Testis (tissue), 3 donors: ENCODE results near the gene SPSB3. TPM values are rescaled to one million over a fixed set of nuclear protein-coding genes. Genes with fewer than 3 reads are reported as not detected.

Experiments used
- DNase-seq: peaks from one replicate; pipeline ENCODE4 v3.0.0-alpha.2; 2019
- H3K27ac ChIP-seq, 2 donors: fragments of 200-600 bp; sonication (generic); one replicate each; pipeline ENCODE4 v1.5.1; 2019
- H3K27me3 ChIP-seq: fragments of 200-600 bp; sonication (generic); one replicate; pipeline ENCODE4 v1.5.1; 2019
- H3K36me3 ChIP-seq: fragments of 200-600 bp; sonication (generic); one replicate; pipeline ENCODE4 v1.5.1; 2017; ENCODE audit warnings: low read depth; ENCODE audit errors: missing control alignments
- H3K4me1 ChIP-seq: fragments of 200-600 bp; sonication (generic); one replicate; pipeline ENCODE4 v1.5.1; 2019
- H3K4me3 ChIP-seq, 2 donors: fragments of 200-600 bp; sonication (generic); one replicate each; pipeline ENCODE4 v1.5.1; 2017 to 2019
- H3K9me3 ChIP-seq: fragments of 200-600 bp; sonication (generic); one replicate; pipeline ENCODE4 v1.5.1; 2017
- CTCF ChIP-seq, 3 experiments: fragments of 450-650 bp in 2 of 3; fragments of 200-600 bp in 1 of 3; sonication (generic) in 1 of 3; IDR thresholded peaks; one replicate each; pipeline ENCODE4 v1.5.1; 2016 to 2019; ENCODE audit warnings: antibody characterized with exemption in 3 of 3, mild to moderate bottlenecking in 2 of 3, moderate library complexity in 1 of 3
- POLR2A ChIP-seq: fragments of 450-650 bp; IDR thresholded peaks from one replicate; pipeline ENCODE4 v1.6.1; 2017; ENCODE audit warnings: antibody characterized with exemption, mild to moderate bottlenecking, moderate library complexity
- WGBS, 2 donors: methylation state at CpG; one replicate each; pipeline ENCODE4 v1.1.5; 2018; 5-methylcytosine and 5-hydroxymethylcytosine counted together
- intact Hi-C: fragments of 100-400 bp; cut with DNase I; formaldehyde crosslinking; loops from one replicate; pipeline ENCODE4 v1.15.1; 2023; ENCODE audit warnings: low total_unique reads
- polyA plus RNA-seq: library from polyadenylated mRNA; stranded (reverse); fragments of 350-450 nt; fragmentation: Illumina TruSeq; extraction: RNeasy Lipid Tissue Mini Kit (QIAGEN cat#74804); gene quantifications from one replicate; pipeline ENCODE4 v1.2.3, GENCODE V29; 2014; ENCODE audit warnings: low read depth, low replicate concordance; ENCODE audit not compliant: insufficient read depth
- total RNA-seq, 2 donors: library from RNA; depleted of rRNA; stranded (reverse); fragments of >200 nt; gene quantifications; one replicate each; pipeline ENCODE4 v1.2.3, GENCODE V29; 2016

SPSB3 gene
- total and polyA plus RNA-seq, 3 donors from 2014 or later: 43.8 to 114 (median 111) TPM

GRCh38 chr16:1788708-1789100, 6.3 kb upstream of the SPSB3 start:
- intact Hi-C loops: no loop called here
- TF ChIP-seq POLR2A: no peak
- TF ChIP-seq CTCF (IDR thresholded peaks at IDR 0.05): no peak
- no peaks in the 10 kb centered on the region for H3K9me3 ChIP-seq
- H3K36me3 ChIP-seq: no peaks in the 10 kb centered on the region
- no peaks in the 10 kb centered on the region for H3K27me3 ChIP-seq
- H3K4me1 ChIP-seq: peaks cover 7% of the 10 kb centered on the region
- DNase-seq: no peak
- no peak overlapping the region for H3K4me3 ChIP-seq
- 50 to 100% methylated on average over 1 to 19 of the region's 19 CpGs for WGBS, 2 donors
- no peak overlapping the region for H3K27ac ChIP-seq

- Histone ChIP-seq H3K27ac (no peak overlapping the region), H3K9me3 (no peaks in the 10 kb centered on the region), H3K27me3 (no peaks in the 10 kb centered on the region), H3K36me3 (no peaks in the 10 kb centered on the region), H3K4me3 (no peak overlapping the region), H3K4me1 (peaks cover 7% of the 10 kb centered on the region)
- DNase-seq: no peak
- TF ChIP-seq CTCF (IDR thresholded peaks at IDR 0.05) (no peak), POLR2A (no peak)
- 82 to 87% methylated on average over 10 to 35 of the region's 38 CpGs for WGBS, 2 donors
- intact Hi-C loops: no loop called here
Observed at GRCh38 chr16:1788095-1788707, 5.8 kb upstream of the SPSB3 start.

- TF ChIP-seq CTCF (IDR thresholded peaks at IDR 0.05) (no peak), POLR2A (no peak)
- no peaks in the 10 kb centered on the region for H3K36me3 ChIP-seq
- intact Hi-C loops: no loop called here
- no peak for DNase-seq
- no peak overlapping the region for H3K27ac ChIP-seq
- H3K27me3 ChIP-seq: no peaks in the 10 kb centered on the region
- 92 to 94% methylated on average over 23 to 40 of the region's 44 CpGs for WGBS, 2 donors
- no peaks in the 10 kb centered on the region for H3K9me3 ChIP-seq
- no peak overlapping the region for H3K4me3 ChIP-seq
- H3K4me1 ChIP-seq: peaks cover 7% of the 10 kb centered on the region
Observed at GRCh38 chr16:1787322-1788094, 5.1 kb upstream of the SPSB3 start.

GRCh38 chr16:1787056-1787321, 4.6 kb upstream of the SPSB3 start:
- WGBS, 2 donors: 86 to 94% methylated on average over 3 to 6 of the region's 6 CpGs
- TF ChIP-seq POLR2A: no peak
- no peak for TF ChIP-seq CTCF (IDR thresholded peaks at IDR 0.05)
- H3K36me3 ChIP-seq: no peaks in the 10 kb centered on the region
- no peaks in the 10 kb centered on the region for H3K27me3 ChIP-seq
- intact Hi-C loops: no loop called here
- no peak overlapping the region for H3K27ac ChIP-seq
- H3K4me3 ChIP-seq: no peak overlapping the region
- no peaks in the 10 kb centered on the region for H3K9me3 ChIP-seq
- no peak for DNase-seq
- peaks cover 7% of the 10 kb centered on the region for H3K4me1 ChIP-seq
